ENCODE results near the gene RRBP1.

RRBP1 gene

DNA sequence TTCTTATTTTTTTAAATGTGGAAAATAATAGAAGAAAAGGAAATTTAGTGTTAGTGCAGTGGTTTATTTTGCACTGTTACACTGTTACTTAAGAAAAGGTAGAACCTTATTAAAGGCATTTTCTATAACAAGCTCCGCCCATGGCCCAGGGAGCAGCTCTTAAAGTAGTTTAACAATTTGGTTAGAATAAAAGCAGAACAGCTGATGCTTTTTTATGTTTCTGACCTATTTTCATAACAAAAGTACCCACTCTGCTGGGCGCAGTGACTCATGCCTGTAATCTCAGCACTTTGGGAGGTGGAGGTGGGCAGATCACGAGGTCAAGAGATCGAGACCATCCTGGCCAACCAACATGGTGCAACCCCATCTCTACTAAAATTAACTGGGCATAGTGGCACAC, 79.5 kb downstream of the RRBP1 start:
- TF ChIP-seq CTCF (IDR thresholded peaks at IDR 0.05; ENCODE audit: borderline replicate concordance, insufficient read depth, low read depth, low read length) = no peak
- no peak overlapping the region for H3K4me3 ChIP-seq (ENCODE audit: low read depth, low read length)

GRCh38 chr20:17601957-17602356, 80.1 kb downstream of the RRBP1 start:
- no peak overlapping the region for H3K4me3 ChIP-seq (ENCODE audit: low read depth, low read length)
- TF ChIP-seq CTCF (IDR thresholded peaks at IDR 0.05; ENCODE audit: borderline replicate concordance, insufficient read depth, low read depth, low read length) = no peak

DNA sequence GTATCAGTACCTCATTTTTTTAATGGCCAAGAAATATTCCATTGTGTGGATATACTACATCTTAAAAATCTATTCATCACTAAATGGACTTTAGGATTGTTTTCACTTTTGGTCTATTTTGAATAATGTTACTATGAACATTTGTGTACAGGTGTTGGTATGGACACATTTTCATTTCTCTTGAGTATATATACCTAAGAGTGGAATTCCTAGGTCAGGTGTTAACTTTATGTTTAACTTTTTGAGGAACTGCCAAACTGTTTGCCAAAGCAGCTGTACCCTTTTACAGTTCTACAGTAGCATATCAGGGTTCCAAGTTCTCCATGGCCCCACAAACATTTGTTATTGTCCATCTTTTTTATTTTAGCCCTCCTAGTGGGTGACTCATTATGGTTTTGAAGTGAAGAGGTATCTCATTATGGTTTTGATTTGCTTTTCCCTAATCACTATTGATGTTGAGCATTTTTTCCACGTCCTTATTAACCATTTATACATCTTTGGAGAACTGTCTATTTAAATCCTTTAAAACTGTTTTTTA, 84.0 kb downstream of the RRBP1 start:
- H3K4me3 ChIP-seq (ENCODE audit: low read depth, low read length) = no peak overlapping the region
- TF ChIP-seq CTCF (IDR thresholded peaks at IDR 0.05; ENCODE audit: borderline replicate concordance, insufficient read depth, low read depth, low read length) = no peak

- TF ChIP-seq CTCF (IDR thresholded peaks at IDR 0.05; ENCODE audit: borderline replicate concordance, insufficient read depth, low read depth, low read length) = no peak
- H3K4me3 ChIP-seq (ENCODE audit: low read depth, low read length) = no peak overlapping the region
These were observed 86.2 kb downstream of the RRBP1 start for GRCh38 chr20:17595856-17596255.

GRCh38 chr20:17594443-17594842, 87.6 kb downstream of the RRBP1 start:
- no peak overlapping the region for H3K4me3 ChIP-seq (ENCODE audit: low read depth, low read length)
- TF ChIP-seq CTCF (IDR thresholded peaks at IDR 0.05; ENCODE audit: borderline replicate concordance, insufficient read depth, low read depth, low read length) = no peak

DNA sequence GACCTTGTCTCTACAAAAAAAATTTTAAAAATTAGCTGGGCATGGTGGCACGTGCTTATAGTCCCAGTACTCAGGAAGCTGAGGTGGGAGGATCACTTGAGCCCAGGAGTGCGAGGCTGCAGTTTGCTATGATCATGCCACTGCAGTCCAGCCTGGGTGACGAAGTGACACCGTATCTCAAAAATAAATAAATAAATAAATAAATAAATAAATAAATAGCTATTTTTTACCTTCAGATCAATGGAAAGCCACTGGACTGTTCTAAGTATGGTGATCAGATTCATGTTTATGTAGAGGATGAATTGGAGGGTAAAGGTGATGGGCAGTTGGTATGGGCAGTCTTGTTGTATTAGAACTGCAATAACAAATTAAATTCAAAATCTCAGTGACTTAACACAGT, 88.1 kb downstream of the RRBP1 start:
- H3K4me3 ChIP-seq (ENCODE audit: low read depth, low read length) = no peak overlapping the region
- no peak for TF ChIP-seq CTCF (IDR thresholded peaks at IDR 0.05; ENCODE audit: borderline replicate concordance, insufficient read depth, low read depth, low read length)

DNA sequence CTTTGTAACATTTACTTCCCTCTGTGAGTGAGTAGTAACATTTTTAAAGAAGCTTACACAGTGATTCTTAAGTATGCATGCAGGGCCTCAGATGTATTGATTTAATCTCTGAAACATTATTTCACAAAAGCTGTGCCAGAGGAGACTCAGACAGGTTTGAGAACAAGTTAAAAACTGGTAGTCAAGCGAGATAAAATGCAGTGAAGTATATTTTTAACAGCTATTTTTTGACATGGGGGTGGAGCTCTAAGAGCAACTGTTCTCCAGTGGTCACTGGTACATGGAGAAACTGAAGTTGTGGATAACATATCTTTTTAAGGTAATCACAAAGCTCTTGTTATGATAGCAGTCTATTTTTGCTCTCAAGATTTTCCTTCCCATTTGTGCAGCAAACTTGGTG, 91.8 kb downstream of the RRBP1 start:
- no peak for TF ChIP-seq CTCF (IDR thresholded peaks at IDR 0.05; ENCODE audit: borderline replicate concordance, insufficient read depth, low read depth, low read length)

More for the DNA sequence above, 91.8 kb downstream of the RRBP1 start:
- H3K4me3 ChIP-seq (ENCODE audit: low read depth, low read length) = no peak overlapping the region
